HG02642 (cell line): Measurements from ENCODE around the gene DRD4.
"Not testable (repeated sequence)": the region's sequence is repeated elsewhere in the genome, so short reads cannot be mapped to it uniquely, and the experiment has no call there.

Experiments used
- ATAC-seq: cut with Tn5 transposase; IDR thresholded peaks from one replicate; pipeline ENCODE4 v1.9.1; 2021; ENCODE audit warnings: mild to moderate bottlenecking; ENCODE audit not compliant: unreplicated experiment, poor library complexity

Gene DRD4

GRCh38 chr11:640021-640706, 3.1 kb downstream of the DRD4 start:
- ATAC-seq = no peak

DNA sequence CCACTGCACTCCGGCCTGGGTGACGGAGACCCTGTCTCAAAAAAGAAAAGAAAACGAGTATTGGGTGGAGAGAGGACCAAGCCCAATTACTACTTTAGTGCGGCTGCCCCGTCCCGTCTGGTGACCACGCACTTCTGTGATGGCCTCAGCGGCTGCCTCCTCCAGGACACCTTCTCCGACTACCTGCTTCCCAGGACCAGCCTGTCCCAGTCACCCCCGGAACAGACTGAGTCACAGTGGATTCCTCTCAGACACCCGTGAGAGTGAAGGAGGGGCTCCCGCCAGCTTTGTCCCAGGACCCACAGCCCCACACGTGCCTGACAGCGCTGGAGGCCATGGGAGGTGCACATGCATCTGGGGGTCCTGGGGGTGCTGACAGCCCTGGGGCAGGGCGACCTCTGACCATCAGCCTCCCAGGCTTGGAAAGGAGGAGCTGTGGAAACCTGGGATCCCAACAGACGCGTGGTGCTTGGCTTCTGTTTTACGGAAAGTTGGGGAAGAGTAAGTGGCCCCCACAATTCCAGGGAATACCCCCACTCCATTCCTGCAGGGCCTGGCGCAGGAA, 4.8 kb downstream of the DRD4 start:
- ATAC-seq = no peak

GRCh38 chr11:643366-643765, 6.3 kb downstream of the DRD4 start:
- no peak for ATAC-seq

DNA sequence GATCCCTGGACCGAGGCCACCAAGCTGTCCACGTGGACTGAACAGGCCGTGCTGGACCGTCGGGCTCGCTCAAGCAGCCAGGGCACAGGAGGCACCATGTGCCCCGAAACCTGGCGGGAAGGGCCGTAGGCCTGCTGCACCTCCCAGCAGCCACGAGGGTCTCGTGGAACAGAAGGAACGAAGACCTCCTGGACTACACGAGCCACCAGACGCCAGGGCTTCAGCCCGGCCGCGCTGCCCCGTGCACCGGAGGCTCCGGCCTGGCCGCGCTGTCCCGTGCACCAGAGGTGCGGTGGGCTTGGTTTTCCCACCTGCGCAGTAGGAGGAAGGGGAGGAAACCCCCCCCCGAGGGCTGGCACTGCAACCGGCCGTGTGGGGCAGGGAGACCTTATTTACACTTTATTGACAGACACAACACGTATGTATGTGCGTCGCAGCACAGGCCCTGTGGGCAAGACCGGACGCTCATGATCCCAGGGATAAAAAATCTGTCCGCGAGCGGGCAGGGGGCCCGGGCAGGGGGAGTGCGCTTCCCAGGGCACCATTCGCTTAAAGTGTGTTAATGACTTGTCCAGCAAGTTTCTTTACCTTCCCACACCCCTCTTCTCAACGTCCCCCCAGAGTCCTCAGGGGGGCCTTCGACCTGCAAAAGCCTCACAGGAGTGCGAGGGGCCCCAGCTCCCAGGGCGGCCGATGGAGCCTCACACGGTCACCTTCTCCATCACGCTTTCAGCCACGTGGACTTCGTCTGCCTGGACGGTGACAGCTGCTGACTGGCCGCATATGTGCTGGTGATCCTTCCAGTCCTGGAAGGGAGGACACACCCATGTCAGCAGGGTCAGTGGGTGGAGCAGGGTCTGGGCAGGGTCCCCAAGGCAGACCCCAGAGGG, 7.0 kb downstream of the DRD4 start:
- ATAC-seq = no peak

DNA sequence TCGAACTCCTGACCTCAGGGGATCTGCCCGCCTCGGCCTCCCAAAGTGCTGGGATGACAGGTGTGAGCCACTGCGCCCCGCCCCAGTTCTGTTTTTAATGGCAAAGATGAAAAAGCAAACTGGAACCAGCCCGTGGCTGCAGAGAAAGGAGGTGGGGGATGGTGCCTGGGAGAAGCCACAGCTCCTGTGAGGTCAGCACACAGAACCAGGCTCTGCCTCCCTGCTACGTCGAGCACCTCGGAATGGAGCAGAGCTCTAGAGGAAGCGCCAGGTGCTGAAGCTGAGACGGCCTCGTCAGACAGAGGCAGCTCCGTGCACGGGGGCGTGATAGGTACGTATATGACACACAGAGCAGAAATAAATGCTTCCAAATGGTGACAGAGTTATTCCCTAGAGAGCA, 8.5 kb downstream of the DRD4 start:
- ATAC-seq = no peak

- ATAC-seq = no peak
These were observed 9.1 kb downstream of the DRD4 start for GRCh38 chr11:646214-646613.

GRCh38 chr11:647672-648158, 10.6 kb downstream of the DRD4 start:
- not testable (repeated sequence) for ATAC-seq

- no peak for ATAC-seq
These were observed 13.4 kb downstream of the DRD4 start for GRCh38 chr11:650482-650881.

DNA sequence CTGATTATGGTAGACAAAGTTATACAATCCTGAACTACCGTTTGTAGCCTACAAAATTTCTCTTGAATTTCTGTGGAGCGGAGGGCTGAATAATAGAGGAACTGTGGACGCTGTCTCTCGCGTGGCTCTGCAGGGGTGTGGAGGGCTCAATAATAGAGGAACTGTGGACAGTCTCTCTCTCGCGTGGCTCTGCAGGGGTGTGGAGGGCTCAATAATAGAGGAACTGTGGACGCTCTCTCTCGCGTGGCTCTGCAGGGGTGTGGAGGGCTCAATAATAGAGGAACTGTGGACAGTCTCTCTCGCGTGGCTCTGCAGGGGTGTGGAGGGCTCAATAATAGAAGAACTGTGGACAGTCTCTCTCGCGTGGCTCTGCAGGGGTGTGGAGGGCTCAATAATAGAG, 16.1 kb downstream of the DRD4 start:
- ATAC-seq = not testable (repeated sequence)

- no peak for ATAC-seq
These were observed 16.8 kb downstream of the DRD4 start for GRCh38 chr11:653837-654236.

DNA sequence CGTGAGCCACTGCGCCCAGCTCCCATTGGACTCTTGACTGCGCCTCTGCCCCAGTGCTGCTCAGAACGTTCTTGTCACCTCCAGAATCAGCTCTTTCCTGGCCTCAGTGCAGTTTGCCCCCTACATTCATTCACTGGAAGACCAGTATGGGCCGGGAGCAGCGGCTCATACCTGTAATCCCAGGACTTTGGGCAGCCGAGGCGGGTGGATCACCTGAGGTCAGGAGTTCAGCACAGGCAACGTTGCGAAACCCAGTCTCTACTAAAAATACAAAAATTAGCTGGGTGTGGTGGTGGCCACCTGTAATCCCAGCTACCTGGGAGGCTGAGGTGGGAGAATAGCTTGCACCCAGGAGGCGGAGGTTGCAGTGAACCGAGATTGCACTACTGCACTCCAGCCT, 17.4 kb downstream of the DRD4 start:
- ATAC-seq = not testable (repeated sequence)

GRCh38 chr11:655036-655726, 18.1 kb downstream of the DRD4 start:
- no peak for ATAC-seq

DNA sequence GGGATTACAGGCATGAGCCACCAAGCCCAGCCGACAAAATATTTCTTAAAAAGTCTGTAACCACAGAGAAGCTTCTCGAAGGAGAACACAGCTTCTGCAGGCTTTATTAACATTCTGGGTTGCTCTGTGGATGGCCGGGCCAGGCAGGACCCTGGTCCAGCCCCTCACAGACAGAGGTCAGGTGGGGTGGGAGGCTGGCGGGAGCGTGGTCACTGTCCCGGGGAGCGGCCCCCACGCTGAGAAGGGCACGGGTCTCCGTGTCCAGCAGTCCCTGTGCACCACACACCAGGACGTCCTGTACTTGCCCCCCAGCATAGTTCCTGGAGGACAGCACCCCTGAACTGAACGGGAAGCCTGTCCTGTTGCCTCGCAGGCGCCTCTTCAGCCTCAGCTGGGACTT, 19.4 kb downstream of the DRD4 start:
- ATAC-seq = no peak

DNA sequence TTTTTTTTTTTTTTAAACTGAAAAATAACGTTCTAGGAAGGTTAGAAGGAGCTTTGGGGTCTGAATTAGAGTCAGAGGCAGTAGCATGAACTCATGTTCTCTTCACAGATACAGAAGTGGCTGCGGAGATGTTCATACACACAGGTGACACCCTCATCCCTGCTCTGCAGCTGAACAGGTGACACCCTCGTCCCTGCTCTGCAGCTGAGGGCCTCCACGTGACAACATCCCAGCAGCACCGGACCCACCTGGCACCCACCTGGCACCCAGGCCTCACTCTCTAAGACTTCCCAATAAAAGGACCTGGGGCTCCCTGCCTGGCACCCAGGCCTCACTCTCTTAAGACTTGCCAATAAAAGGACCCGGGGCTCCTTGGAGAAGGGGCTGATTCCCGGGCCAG, 19.8 kb downstream of the DRD4 start:
- no peak for ATAC-seq

DNA sequence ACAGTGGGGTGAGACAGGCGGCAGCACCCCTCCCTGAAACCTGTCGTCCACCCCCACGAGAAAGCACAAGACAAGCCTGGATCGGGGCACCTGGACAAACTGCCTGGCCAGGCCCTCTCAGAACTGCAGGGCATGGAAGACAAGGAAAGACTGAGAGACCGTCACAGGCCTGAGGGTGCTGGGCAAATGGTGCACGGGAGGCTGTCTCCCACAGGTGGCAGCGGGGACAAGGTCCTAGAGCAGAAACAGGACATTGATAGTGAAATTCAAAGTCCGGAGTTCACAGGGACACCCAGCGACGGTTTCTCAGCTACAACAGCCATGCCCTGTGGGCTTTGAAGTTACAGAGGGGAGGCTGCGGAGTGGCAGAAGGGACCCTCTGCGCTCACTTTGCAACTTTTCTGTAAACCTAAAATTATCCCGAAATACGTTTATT, 20.6 kb downstream of the DRD4 start:
- ATAC-seq = no peak

DNA sequence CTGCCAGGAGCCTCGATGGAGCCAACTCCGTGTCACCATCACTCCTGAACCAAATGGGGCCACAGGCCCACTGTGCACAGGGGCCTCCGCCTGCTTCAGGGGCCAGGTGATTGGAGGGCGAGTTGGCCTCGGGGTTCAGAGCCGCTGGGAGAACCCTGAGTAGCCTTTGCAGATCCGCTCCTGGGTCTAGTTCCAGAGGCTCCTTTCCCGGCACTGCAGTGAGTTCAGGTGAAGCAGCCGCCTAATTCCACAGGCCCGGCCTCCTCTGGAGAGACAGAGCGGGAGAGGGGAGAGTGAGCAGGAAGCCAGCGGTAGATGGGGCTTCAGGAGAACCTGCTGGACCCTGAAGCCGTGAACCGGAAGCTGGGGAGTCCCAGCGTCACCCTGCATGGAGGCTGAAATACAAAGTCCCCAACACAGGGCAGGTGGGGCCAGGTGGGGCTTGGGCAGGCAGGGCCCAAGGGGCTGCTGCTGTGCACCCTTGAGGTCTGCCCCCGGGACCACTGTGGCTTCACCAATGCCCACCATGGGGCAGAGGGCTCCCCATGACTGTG, 22.5 kb downstream of the DRD4 start:
- no peak for ATAC-seq

- no peak for ATAC-seq
These were observed 23.2 kb downstream of the DRD4 start for GRCh38 chr11:660281-660680.

DNA sequence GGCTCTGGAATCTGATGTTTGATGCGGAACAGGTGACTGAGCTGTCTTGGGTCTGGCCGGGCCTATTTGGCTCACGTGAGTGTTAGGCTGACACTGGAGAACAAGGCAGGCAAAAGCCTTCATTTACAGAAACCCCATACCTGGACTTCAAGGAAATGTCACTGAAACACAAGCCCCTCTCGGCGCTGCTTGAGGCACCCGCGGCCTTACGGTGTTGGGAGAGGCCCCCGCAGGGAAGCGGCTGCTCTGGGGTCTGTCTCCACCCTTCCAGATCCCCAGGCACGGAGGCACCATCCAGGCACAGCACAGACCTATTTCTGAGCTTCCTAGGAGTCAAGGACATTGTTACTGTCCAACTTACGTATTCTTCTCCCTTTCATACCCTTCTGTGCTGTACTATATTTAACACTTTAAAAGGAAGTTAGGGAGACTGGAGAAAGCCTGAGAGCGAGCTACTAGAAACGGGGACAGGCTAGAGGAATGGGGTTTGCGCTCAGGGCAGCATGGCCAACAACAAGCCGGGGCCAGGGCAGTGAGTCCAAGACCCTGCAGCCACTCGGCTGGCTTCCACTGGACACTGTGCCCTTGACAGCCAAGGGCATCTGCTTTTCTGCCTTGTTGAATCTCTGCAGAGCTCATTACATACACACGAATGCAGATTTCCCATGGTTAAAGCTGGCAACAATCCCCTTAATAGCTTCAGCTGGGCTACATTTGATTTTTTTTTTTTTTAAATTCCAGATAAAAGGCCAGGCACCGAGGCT, 23.8 kb downstream of the DRD4 start:
- ATAC-seq = no peak

GRCh38 chr11:662689-663274, 25.7 kb downstream of the DRD4 start:
- no peak for ATAC-seq
